Measurements from ENCODE around the gene TTBK1.

The TTBK1 gene

GRCh38 chr6:43264599-43265145, 21.4 kb downstream of the TTBK1 start:
- no peak for TF ChIP-seq CTCF (IDR thresholded peaks at IDR 0.05; ENCODE audit: borderline replicate concordance, insufficient read depth, low read depth, low read length)
- H3K4me3 ChIP-seq (ENCODE audit: low read depth, low read length), result no peak overlapping the region

GRCh38 chr6:43265564-43265963, 22.3 kb downstream of the TTBK1 start:
- no peak for TF ChIP-seq CTCF (IDR thresholded peaks at IDR 0.05; ENCODE audit: borderline replicate concordance, insufficient read depth, low read depth, low read length)
- H3K4me3 ChIP-seq (ENCODE audit: low read depth, low read length), result no peak overlapping the region

- TF ChIP-seq CTCF (IDR thresholded peaks at IDR 0.05; ENCODE audit: borderline replicate concordance, insufficient read depth, low read depth, low read length), result no peak
- H3K4me3 ChIP-seq (ENCODE audit: low read depth, low read length), result no peak overlapping the region
Observed at GRCh38 chr6:43267619-43268354, 24.5 kb downstream of the TTBK1 start.

- no peak for TF ChIP-seq CTCF (IDR thresholded peaks at IDR 0.05; ENCODE audit: borderline replicate concordance, insufficient read depth, low read depth, low read length)
- no peak overlapping the region for H3K4me3 ChIP-seq (ENCODE audit: low read depth, low read length)
Observed at GRCh38 chr6:43268355-43268700, 25.0 kb downstream of the TTBK1 start.

GRCh38 chr6:43268782-43269272, 25.5 kb downstream of the TTBK1 start:
- H3K4me3 ChIP-seq (ENCODE audit: low read depth, low read length), result no peak overlapping the region
- TF ChIP-seq CTCF (IDR thresholded peaks at IDR 0.05; ENCODE audit: borderline replicate concordance, insufficient read depth, low read depth, low read length), result no peak

- no peak overlapping the region for H3K4me3 ChIP-seq (ENCODE audit: low read depth, low read length)
- TF ChIP-seq CTCF (IDR thresholded peaks at IDR 0.05; ENCODE audit: borderline replicate concordance, insufficient read depth, low read depth, low read length), result no peak
Observed at GRCh38 chr6:43269273-43270007, 26.2 kb downstream of the TTBK1 start.
